HCT116 (cell line): Measurements from ENCODE around the gene MUC4. TPM values are rescaled to one million over a fixed set of nuclear protein-coding genes. Genes with fewer than 3 reads are reported as not detected.

Experiments used
- ATAC-seq: fragments of 200-7000 bp; cut with Tn5 transposase; 2 replicates; pipeline ENCODE4 v1.9.1; 2020; ENCODE audit warnings: mild to moderate bottlenecking, moderate library complexity
- BruUV-seq: library from RNA; stranded (reverse); fragments of 400-500 nt; replicated peaks from 2 replicates; lab custom pipeline; 2021; lab: Mats Ljungman, UMichigan
- CTCF ChIA-PET: fragments of 300-600 bp; sonication (Branson Sonifier 250); formaldehyde crosslinking; loops from one replicate; lab custom pipeline; 2021; ENCODE audit warnings: antibody characterized with exemption; lab: Charles Lee
- POLR2A ChIA-PET: fragments of 300-600, 350-600 bp; sonication (Branson Sonifier 250); formaldehyde crosslinking; loops from one replicate; lab custom pipeline; 2021; ENCODE audit warnings: antibody characterized with exemption; lab: Charles Lee
- RAD21 ChIA-PET, 2 experiments: fragments of 300-600 bp; sonication (Branson Sonifier 250); formaldehyde crosslinking; loops; one replicate each; lab custom pipeline; 2023; ENCODE audit warnings: low total read pairs in 2 of 2; ENCODE audit not compliant: uncharacterized antibody in 2 of 2, unreplicated experiment in 2 of 2, low non-redundant PET in 1 of 2; lab: Charles Lee
- DNase-seq: peaks from one replicate; pipeline ENCODE4 v3.0.0-alpha.2; 2010; ENCODE audit warnings: low read depth, low spot score
- H2AFZ ChIP-seq: fragments of 200-600 bp; shearing (Covaris generic), sonication (generic); 2 replicates; pipeline ENCODE4 v1.6.1; 2017; ENCODE audit warnings: low read depth, mixed run types, mixed read lengths, antibody characterized with exemption, low read length; ENCODE audit not compliant: poor library complexity, severe bottlenecking
- H3K27ac ChIP-seq: 2 replicates; pipeline ENCODE4 v1.5.1; 2012; ENCODE audit warnings: low read depth, low read length
- H3K27me3 ChIP-seq: fragments of 200-600 bp; sonication (generic); 2 replicates; pipeline ENCODE4 v1.6.1; 2016; ENCODE audit warnings: mixed run types, low read length, mixed read lengths; ENCODE audit not compliant: insufficient read depth
- H3K36me3 ChIP-seq, 2 experiments: fragments of 200-500 bp in 1 of 2; fragments of 200-600 bp in 1 of 2; sonication (Bioruptor generic) in 1 of 2; sonication (generic) in 1 of 2; 2 replicates each; pipeline versions ENCODE4 v1.5.1 to v1.6.1; 2014 to 2016; ENCODE audit warnings: low read length in 2 of 2, inconsistent platforms in 1 of 2, mixed read lengths in 1 of 2, mixed run types in 1 of 2; ENCODE audit not compliant: insufficient read depth in 2 of 2, control insufficient read depth in 1 of 2
- H3K4me1 ChIP-seq, 2 experiments: fragments of 200-600 bp in 1 of 2; sonication (generic) in 1 of 2; 2 replicates each; pipeline versions ENCODE4 v1.5.1 to v1.6.1; 2012 to 2017; ENCODE audit warnings: low read length in 2 of 2, inconsistent platforms in 1 of 2, mild to moderate bottlenecking in 1 of 2, mixed read lengths in 1 of 2, mixed run types in 1 of 2, moderate library complexity in 1 of 2; ENCODE audit not compliant: insufficient read depth in 2 of 2, control insufficient read depth in 1 of 2
- H3K4me2 ChIP-seq: fragments of 200-600 bp; sonication (generic); 2 replicates; pipeline ENCODE4 v1.6.1; 2017; ENCODE audit warnings: mixed run types, low read length, mixed read lengths
- H3K4me3 ChIP-seq, 2 experiments: fragments of 200-600 bp in 1 of 2; sonication (generic) in 1 of 2; replicated peaks in 1 of 2; 2 replicates each; pipeline ENCODE4 v1.5.1; 2011 to 2016; ENCODE audit warnings: low read length in 2 of 2, control low read depth in 1 of 2, low read depth in 1 of 2, mild to moderate bottlenecking in 1 of 2, mixed read lengths in 1 of 2, mixed run types in 1 of 2
- H3K79me2 ChIP-seq: fragments of 200-600 bp; sonication (generic); 2 replicates; pipeline ENCODE4 v1.6.1; 2017; ENCODE audit warnings: mild to moderate bottlenecking, mixed run types, low read length, moderate library complexity, mixed read lengths; ENCODE audit not compliant: insufficient read depth
- H3K9ac ChIP-seq: fragments of 200-600 bp; sonication (generic); 2 replicates; pipeline ENCODE4 v1.6.1; 2016; ENCODE audit warnings: low read length, mixed read lengths
- H3K9me2 ChIP-seq: fragments of 200-600 bp; sonication (generic), shearing (Covaris generic); 2 replicates; pipeline ENCODE4 v1.6.1; 2017; ENCODE audit warnings: mixed run types, mild to moderate bottlenecking, moderate library complexity; ENCODE audit not compliant: insufficient read depth
- H3K9me3 ChIP-seq, 2 experiments: fragments of 200-500 bp in 1 of 2; fragments of 200-600 bp in 1 of 2; sonication (Bioruptor generic) in 1 of 2; sonication (generic) in 1 of 2; 2 replicates each; pipeline ENCODE4 v1.6.1; 2014 to 2017; ENCODE audit warnings: low read length in 2 of 2, mixed read lengths in 2 of 2, inconsistent platforms in 1 of 2, low read depth in 1 of 2, mild to moderate bottlenecking in 1 of 2, mixed run types in 1 of 2, moderate library complexity in 1 of 2; ENCODE audit not compliant: control insufficient read depth in 1 of 2, insufficient read depth in 1 of 2
- H4K20me1 ChIP-seq: fragments of 200-600 bp; sonication (generic), shearing (Covaris generic); 2 replicates; pipeline ENCODE4 v1.6.1; 2017; ENCODE audit warnings: mixed run types, mild to moderate bottlenecking, moderate library complexity; ENCODE audit not compliant: insufficient read depth
- ATF3 ChIP-seq: IDR thresholded peaks from 2 replicates; pipeline ENCODE4 v1.6.1; 2012
- CEBPB ChIP-seq: IDR thresholded peaks from 2 replicates; pipeline ENCODE4 v1.6.1; 2012; ENCODE audit warnings: low read depth
- EGR1 ChIP-seq: IDR thresholded peaks from 2 replicates; pipeline ENCODE4 v1.6.1; 2012; ENCODE audit warnings: low read depth
- ELF1 ChIP-seq: IDR thresholded peaks from 2 replicates; pipeline ENCODE4 v1.6.1; 2012; ENCODE audit warnings: low read depth, borderline replicate concordance
- EZH2 ChIP-seq: fragments of 200-600 bp; sonication (generic); IDR thresholded peaks from 2 replicates; pipeline ENCODE4 v1.6.1; 2017; ENCODE audit warnings: antibody characterized with exemption, mixed run types
- FOSL1 ChIP-seq: IDR thresholded peaks from 2 replicates; pipeline ENCODE4 v1.6.1; 2012; ENCODE audit warnings: low read depth
- POLR2A ChIP-seq: IDR thresholded peaks from 2 replicates; pipeline ENCODE4 v1.7.0; 2011; ENCODE audit warnings: borderline replicate concordance; ENCODE audit not compliant: insufficient read depth, insufficient read length; ENCODE audit errors: extremely low read depth
- SP1 ChIP-seq: IDR thresholded peaks from 2 replicates; pipeline ENCODE4 v1.6.1; 2012; ENCODE audit warnings: low read depth
- SRF ChIP-seq: IDR thresholded peaks from 2 replicates; pipeline ENCODE4 v1.6.1; 2012; ENCODE audit warnings: low read depth
- TCF7L2 ChIP-seq: IDR thresholded peaks from 2 replicates; pipeline ENCODE4 v1.7.0; 2011; ENCODE audit warnings: borderline replicate concordance, inconsistent platforms; ENCODE audit not compliant: insufficient read depth, insufficient read length; ENCODE audit errors: extremely low read depth
- YY1 ChIP-seq: IDR thresholded peaks from 2 replicates; pipeline ENCODE4 v1.6.1; 2011; ENCODE audit warnings: low read length, low read depth, moderate library complexity, mild to moderate bottlenecking; ENCODE audit not compliant: insufficient replicate concordance; ENCODE audit errors: extremely low read depth
- ZFX ChIP-seq: fragments of 450-650 bp; IDR thresholded peaks from 2 replicates; pipeline ENCODE4 v1.6.1; 2017
- intact Hi-C: fragments of 100-400 bp; cut with micrococcal nuclease; formaldehyde crosslinking; loops from 2 replicates; pipeline ENCODE4 v1.10.0; 2022
- total RNA-seq: library from RNA; stranded (reverse); gene quantifications from one replicate; pipeline ENCODE4 v1.2.1, GENCODE V29; 2021; ENCODE audit not compliant: unreplicated experiment

MUC4 gene
- total RNA-seq, 1 experiment from 2014 or later: 0.64 TPM

GRCh38 chr3:195766671-195767070, 45.1 kb downstream of the MUC4 start:
- Histone ChIP-seq H3K4me3 (no peak overlapping the region), H3K9me2 (no peaks in the 10 kb centered on the region), H2AFZ (no peak overlapping the region), H3K79me2 (no peaks in the 10 kb centered on the region), H3K4me1 (no peaks in the 10 kb centered on the region), H3K36me3 (no peaks in the 10 kb centered on the region), H3K9ac (no peak overlapping the region), H3K27me3 (no peaks in the 10 kb centered on the region), H3K9me3 (no peaks in the 10 kb centered on the region), H3K4me2 (no peak overlapping the region), H3K27ac (no peak overlapping the region), H4K20me1 (no peaks in the 10 kb centered on the region)
- DNase-seq (no peak), ATAC-seq (no peak)
- POLR2A ChIA-PET: no interaction called here
- intact Hi-C loops: no loop called here
- RAD21 ChIA-PET: no interaction called here
- TF ChIP-seq ZFX (no peak), YY1 (no peak), EZH2 (no peak), CEBPB (no peak), ATF3 (no peak), TCF7L2 (no peak), FOSL1 (no peak), EGR1 (no peak)
- CTCF ChIA-PET: no interaction called here
- BruUV-seq: no TSS peak

GRCh38 chr3:195764961-195765706, 46.6 kb downstream of the MUC4 start:
- no peaks in the 10 kb centered on the region for H3K9me3 ChIP-seq
- no peak overlapping the region for H3K4me2 ChIP-seq
- H3K27ac ChIP-seq: no peak overlapping the region
- BruUV-seq: no TSS peak
- RAD21 ChIA-PET: no interaction called here
- no peaks in the 10 kb centered on the region for H3K36me3 ChIP-seq
- H3K27me3 ChIP-seq: no peaks in the 10 kb centered on the region
- H3K9me2 ChIP-seq: no peaks in the 10 kb centered on the region
- TF ChIP-seq SRF: no peak
- TF ChIP-seq EZH2: no peak
- no peak for TF ChIP-seq ELF1
- no peak for TF ChIP-seq CEBPB
- TF ChIP-seq SP1: no peak
- TF ChIP-seq POLR2A: no peak
- POLR2A ChIA-PET: no interaction called here
- no peak overlapping the region for H3K4me3 ChIP-seq
- no peak for ATAC-seq
- H3K4me1 ChIP-seq: no peaks in the 10 kb centered on the region
- H3K9ac ChIP-seq: no peak overlapping the region
- intact Hi-C loops: no loop called here
- no peak overlapping the region for H2AFZ ChIP-seq
- no peaks in the 10 kb centered on the region for H4K20me1 ChIP-seq
- DNase-seq: no peak
- no peaks in the 10 kb centered on the region for H3K79me2 ChIP-seq
- CTCF ChIA-PET: no interaction called here
